Forelimb muscle (tissue), 1 donor: ENCODE measurements around the gene NANOGP8. TPM values are rescaled to one million over a fixed set of nuclear protein-coding genes. Genes with fewer than 3 reads are reported as not detected.
"Not testable (repeated sequence)": the region's sequence is repeated elsewhere in the genome, so short reads cannot be mapped to it uniquely, and the experiment has no call there.

Source experiments
- DNase-seq: peaks from one replicate; pipeline ENCODE4 v3.0.0-alpha.2; 2013; ENCODE audit warnings: low read depth
- polyA plus RNA-seq: library from polyadenylated mRNA; unstranded; fragments of 120-200 nt; gene quantifications from one replicate; pipeline ENCODE4 v1.2.1, GENCODE V29; 2013; ENCODE audit not compliant: insufficient read length

NANOGP8 gene, protein sequence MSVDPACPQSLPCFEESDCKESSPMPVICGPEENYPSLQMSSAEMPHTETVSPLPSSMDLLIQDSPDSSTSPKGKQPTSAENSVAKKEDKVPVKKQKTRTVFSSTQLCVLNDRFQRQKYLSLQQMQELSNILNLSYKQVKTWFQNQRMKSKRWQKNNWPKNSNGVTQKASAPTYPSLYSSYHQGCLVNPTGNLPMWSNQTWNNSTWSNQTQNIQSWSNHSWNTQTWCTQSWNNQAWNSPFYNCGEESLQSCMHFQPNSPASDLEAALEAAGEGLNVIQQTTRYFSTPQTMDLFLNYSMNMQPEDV
- 0.33 TPM for polyA plus RNA-seq

DNA sequence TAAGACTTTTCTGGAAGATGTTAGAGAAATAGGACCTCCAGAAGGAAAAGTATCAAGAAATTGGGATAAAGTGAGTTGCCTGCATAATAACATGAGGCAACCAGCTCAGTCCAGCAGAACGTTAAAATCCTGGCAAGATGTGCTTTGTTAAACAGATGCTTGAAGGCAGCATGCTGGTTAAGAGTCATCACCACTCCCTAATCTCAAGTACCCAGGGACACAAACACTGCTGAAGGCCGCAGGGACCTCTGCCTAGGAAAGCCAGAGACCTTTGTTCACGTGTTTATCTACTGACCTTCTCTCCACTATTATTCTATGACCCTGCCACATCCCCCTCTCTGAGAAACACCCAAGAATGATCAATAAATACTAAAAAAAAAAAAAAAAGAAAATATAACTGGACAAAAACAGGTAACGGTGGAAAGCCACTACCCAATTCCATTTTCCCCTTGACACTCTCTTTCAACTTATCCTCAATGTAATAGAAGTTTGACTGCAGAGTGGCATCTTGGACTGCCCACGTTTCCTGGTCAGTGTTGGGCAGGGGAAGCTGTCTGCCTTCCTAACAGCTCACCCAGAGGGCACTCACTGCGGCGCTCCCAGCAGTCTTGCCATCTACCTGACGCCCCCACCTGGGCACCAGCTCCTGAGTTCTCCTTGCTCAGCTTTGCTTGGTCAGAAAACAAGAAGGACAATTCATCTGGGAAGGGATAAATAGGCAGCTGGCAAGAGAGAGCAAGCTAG lies at the start of gene NANOGP8:
NANOGP8 (minus strand) TSS at position 120 of the 744 bp plus-strand sequence. CDS start 185 bp downstream, outside the sequence.
- not testable (repeated sequence) for DNase-seq

DNA sequence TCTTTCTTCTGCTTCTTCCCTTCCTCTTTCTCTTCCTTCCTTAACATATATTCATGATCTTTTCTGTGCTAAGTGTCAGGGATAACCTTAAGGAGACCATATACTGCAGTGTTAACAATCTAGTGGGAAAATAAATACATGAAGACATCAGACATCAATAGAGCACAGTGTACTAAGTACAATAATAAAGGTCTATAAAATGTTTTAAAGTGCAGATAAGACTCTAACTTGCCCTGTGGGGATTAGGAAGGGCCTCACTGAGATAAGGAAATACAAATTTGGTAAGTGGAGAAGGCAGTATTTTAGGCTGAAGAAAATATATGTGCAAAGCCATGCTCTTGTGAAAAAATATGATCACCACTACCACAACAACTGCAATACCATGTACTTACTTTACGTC lies 49.2 kb upstream of the NANOGP8 start:
- DNase-seq = no peak

DNA sequence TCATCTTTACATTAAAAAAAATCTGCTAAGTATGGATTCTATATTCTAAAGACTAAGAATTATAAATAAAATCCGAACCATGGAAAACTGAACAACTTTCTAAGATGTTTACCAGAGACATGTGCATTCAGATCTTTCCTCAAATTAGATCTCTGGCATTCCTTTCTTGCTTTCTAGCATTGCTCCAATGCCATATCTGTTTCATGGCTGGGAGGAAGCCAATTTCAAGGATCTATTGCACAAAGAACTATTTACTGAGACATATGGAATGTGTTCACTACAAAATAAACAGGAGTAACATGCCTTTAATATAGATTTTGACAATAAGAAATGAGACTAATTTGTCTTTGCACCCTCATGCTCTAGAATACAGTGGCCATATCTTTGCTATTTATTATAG lies 45.1 kb upstream of the NANOGP8 start:
- no peak for DNase-seq

DNA sequence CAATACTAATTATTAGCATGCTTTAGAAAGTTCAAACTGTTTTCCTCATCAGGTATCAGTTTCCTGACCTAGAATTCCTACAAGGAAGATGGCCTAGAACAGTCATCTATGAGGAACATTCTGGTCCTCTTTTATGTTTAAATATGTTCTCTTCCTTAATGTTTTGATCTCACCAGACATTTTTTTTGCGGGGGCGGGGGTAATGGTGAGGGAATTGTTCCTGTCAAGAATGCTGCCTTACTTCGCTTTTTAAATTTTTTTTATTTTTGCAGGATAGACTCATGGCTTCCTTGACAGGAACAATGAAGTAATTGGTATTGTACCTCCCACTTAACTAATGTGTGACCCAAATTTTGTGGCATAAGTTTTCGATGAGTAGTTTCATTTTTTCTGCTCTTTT lies 44.3 kb upstream of the NANOGP8 start:
- DNase-seq = no peak

DNA sequence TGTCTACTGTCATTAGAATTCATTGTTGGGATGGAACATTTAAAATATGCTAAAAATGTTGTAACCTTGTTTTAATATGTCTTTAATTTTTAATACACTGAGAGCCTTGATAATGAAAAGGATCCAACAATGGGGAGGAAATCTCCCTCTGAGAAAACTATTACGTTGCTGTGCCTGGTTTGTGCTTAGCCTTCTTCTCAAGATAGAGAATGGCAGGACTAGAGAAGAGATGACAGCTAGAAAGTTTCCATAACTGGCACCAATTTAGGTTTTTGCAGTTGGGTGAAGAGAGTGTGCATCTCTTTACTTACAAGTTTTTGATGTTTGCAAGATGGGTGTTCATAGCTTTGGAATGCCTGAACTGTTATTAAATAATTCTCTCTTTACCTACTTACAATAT lies 42.6 kb upstream of the NANOGP8 start:
- DNase-seq = no peak

DNA sequence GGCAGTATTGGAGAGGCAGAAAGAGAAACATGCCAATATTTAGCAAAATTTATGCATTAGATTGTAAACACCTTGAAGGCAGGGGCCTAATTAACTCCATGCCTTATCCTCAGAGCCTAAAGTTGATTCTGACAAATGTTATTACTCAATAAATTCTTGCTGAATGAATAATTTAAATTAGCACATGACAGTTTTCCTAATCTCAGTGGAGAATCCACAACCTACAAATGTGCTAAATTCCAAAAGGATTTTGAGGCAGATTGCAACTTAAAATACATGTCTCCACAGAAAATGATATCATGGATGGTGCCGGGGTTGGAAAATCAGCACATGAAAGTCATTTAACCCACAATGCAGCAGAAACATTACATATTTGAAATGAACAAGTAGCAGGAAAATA lies 41.1 kb upstream of the NANOGP8 start:
- DNase-seq = no peak

DNA sequence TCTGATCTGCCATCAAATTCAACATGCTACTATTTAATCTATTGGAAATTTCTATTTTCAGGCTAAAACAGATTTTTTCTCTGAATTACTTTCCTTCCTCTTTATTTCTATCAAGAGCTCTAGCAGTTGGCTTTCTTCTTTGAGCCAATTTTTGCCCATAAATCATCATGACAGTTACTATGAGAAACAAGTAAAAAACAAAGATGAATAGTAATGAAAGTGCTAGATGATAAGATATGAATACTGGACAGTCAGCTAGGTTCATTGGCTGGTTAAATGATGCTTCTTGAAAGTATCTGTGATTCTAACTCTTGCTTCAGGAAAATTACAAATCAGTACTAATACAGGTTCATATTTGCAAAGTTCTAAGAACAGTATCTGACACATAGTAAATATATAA lies 38.6 kb upstream of the NANOGP8 start:
- no peak for DNase-seq

DNA sequence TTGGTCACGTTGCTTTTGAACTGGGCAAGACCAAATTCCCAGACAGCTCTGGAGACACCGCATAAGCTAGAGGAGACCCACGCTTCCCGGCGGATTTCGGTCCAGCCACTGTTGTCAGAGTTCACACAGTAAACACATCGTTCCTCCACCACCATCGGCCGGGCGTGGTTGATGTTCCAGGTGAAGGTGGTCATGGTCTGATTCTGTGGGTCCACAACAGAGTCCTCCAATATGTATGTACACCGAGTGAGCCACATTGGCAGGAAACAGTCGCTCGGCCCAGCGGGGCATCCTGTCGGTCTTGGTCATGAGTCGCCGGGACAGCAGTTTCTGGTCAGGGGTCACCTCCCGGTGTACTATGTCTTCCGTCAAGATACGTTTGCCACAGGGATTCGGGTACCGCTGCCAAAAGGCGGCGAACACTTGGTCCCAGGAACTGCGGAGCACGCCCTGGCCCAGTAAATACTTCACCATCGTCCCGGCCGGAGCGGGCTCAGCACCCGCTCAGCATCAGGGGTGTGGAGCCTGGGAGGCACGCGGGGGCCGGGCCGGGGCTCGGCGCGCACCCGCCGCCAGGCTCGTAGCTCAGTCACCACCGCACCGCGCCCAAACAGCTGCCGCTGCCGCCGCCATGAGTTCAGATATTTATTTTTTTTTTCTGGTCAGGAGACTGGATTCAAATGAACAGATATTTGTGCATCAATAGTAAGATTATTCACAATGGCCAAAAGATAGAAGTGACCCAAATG lies 36.7 kb upstream of the NANOGP8 start:
- no peak for DNase-seq

DNA sequence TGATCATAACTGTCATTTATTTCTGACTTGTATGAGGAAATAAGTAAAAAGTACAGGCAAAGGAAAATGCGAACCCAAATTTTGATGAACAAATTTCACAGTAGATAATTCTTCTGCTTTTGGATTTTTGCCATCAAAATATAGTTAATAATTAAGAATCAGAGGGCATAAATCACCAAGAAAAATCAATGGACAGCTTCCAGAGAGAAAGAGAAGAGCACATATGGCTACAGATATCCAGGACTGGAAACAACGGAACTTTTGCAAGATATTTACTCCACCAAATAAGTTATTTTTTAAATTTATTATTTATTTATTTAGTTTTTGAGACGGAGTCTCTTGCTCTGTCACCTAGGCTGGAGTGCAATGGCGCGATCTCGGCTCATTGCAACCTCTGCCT lies 35.1 kb upstream of the NANOGP8 start:
- no peak for DNase-seq

DNA sequence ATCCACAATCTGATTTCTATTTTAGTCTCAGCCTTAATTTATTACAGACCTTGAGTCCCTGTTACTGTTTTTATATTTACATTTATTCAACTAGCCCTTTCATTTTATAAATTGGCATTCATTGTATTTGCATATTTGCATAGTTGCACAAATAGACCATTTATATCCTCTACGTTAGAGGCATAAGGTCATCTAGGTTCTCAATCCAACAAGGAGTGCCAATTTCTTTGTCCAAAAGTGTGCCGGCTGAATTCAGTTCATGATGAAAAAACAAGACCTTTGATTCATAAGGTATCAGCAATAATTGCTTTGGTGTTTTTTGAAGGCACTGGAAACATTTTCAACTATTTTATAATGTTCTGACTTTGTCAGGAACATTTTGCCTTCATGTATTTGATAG lies 33.9 kb upstream of the NANOGP8 start:
- no peak for DNase-seq

DNA sequence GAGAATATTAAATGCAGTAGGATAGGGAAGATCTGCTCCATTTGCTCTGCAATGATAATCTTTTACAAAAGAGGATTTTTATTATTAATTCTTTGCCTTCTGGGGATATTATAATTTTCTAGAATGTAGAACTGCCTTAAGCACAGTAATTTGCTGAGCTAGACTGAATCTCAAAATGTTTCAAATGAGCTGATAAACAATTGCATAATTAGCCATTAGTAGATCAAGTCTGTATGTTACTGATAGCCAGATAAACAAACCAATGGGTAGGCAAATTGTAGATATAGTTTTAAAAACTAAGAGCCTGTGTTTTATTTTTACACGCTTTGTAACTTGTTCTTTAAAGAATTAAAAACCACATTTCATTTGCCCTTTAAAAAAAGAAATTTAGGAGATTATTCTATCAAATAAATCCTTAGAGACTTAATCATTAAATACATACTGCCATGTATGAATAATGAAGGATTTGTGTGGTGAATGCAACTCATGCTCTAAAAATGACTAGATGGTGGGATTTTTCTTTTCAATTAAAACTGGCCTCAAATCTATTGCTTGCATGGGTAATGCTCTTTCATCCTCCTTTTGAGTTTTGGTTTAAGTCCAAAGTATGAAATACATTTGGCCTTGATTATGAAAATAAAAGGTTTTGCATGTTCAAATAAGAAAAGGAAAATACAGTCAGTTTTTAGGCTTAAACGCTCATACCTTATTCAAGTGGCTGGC lies 32.6 kb upstream of the NANOGP8 start:
- no peak for DNase-seq

DNA sequence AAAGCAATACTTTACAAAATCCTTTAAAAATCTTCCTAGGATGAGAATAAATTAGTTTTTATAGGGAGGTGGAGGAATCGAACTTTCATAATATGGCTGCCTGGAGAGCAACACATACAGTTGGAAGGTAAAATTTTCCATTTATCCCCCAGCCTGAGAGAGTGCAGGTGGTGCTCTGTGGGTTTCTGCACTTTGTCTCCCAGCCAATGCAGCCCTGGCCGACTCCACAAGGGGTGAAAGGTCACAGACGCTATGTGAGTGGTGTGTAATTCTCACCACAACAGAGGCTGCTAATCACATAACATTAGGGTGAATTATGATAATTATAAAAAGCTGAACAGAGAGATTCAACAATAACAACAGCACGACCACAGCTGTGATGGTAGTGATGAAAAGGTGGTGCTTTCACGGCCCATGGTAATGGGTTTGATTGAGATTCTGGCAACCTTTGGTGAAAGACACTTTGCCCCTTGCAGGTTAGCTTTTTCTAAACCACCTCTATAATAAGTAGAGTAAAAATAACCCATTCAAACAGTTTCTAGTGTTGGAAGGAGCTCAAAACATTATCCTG lies 30.1 kb upstream of the NANOGP8 start:
- no peak for DNase-seq

DNA sequence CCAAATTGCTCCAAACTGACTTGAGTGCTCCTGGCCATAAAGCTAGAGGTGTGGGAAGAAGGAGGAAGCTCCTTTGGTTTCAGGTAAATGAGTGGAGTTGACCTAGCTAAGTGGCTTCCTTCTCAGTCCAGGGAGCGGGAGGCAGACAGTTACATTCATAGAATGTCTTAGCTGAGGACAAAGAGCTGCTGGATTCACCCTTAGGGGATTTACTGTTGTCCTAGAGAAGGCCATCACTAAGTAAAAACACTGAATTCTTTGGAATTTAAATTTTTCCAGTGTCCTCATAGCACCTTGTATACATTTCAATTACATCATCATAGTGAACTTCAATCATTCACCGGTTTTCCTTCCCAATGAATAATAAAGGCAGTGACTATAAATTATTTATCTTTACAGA lies 27.3 kb upstream of the NANOGP8 start:
- no peak for DNase-seq

DNA sequence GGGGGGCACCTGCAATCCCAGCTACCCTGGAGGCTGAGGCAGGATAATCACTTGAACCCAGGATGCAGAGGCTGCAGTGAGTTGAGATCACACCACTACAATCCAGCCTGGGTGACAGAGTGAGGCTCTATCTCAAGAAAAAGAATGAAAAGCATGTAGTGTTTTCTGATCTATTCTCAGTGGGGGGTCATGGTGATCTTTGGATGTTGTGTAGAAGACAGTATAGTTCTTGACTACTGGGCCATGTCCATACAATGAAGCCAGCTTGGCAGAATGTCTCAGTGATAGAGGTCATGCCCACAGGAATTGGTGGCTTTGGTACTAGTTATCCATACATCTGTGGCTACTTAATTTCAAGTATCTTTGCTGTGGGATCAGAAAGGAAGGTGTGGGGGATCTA lies 26.8 kb upstream of the NANOGP8 start:
- DNase-seq = no peak

DNA sequence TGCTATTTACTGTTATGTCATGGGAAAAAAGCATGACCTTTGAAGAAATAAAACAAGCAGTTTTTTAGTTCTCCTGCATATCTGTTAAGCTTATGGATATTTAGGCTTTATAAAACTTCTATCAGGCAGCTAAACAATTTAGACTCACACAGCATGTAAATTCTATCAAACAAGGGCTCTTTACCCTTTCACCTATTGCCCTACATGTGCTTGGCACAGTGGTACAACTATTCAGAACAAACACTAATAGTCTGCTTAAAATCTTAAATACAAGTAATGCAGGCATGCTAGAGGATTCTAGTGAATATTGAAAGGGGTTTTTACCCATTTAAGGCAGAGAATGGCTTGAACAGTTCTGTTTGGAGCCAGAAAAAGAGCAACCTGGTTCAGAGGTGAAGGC lies 23.4 kb upstream of the NANOGP8 start:
- DNase-seq = no peak

DNA sequence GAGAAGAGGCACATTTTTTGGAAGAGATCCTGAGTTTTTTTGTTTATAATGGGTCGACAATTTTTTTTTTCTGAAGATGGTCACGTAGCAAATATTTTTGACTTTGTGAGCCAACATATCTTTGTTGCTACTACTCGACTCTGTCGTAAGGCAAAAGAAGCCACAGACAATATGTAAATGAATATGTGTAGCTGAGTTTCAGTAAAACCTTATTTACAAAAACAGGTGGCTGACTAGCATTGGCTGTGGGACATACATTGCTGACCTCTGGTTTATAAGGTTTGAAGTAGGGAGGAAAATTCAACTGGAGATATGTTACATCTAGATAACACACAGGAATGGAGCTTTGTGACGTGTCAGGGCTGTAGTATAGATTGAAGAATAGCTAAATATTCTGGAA lies 22.5 kb upstream of the NANOGP8 start:
- DNase-seq = no peak

DNA sequence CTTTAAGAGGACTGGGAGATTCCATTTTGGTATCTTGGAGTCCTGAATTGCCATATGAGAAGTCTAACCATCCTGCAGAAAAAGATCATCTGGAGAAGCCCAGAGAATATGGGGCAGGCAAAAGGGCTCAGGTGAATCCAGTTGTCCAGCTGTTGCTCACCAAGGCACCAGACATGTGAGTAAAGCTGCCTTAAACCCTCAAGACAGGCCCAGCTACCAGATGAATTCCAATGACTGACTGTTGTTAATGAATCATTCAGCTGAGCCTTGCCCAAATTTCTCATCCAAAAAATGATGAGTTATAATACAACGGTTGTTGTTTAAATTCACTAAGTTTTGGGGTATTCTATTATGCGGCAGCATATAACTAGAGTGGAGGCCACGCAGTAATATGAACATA lies 22.0 kb upstream of the NANOGP8 start:
- no peak for DNase-seq

DNA sequence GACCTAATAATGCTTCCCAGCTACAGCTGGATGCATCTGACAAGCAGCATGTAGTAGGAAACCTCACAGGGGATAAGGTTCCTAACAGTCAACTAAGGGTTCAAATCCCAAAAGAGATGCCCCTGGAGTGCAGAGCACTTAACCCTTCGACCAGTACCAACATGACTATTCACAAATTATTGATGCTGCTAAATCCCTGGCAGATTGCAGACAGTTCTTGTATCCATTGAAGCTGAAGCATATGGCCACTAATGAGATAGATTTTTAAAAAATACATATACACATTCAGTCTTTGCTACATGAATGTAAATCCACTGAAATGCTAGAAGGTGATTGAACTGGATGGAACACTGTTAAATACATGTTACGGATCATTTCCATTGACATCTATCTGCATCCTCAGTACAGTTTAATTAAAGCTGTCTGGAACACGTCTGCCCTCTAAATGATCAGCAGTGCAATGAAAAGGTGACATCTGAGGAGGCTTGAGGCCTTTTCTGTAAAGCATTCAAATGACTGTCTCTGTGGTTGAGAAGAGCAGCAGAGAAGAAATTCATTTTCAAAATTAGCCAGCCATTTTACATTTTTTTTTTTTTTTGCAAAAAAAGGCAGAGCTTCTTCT lies 19.5 kb upstream of the NANOGP8 start:
- no peak for DNase-seq

DNA sequence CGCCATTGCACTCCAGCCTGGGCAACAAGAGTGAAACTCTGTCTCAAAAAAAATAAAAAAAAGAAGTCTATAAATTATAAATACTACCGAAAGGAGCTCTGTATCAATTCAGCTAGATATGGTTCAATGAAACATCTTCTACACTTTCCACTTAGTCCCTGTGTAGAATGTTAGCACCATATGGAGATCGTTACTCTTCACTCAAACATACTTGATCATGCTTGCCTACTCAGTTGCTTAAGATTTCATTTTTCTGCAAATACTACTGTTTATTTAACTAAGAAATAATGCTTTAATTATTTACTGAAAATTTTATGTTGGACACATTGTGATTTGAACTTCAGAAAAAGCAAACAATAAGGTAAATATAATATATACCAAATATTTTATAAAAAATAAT lies 17.1 kb upstream of the NANOGP8 start:
- no peak for DNase-seq

DNA sequence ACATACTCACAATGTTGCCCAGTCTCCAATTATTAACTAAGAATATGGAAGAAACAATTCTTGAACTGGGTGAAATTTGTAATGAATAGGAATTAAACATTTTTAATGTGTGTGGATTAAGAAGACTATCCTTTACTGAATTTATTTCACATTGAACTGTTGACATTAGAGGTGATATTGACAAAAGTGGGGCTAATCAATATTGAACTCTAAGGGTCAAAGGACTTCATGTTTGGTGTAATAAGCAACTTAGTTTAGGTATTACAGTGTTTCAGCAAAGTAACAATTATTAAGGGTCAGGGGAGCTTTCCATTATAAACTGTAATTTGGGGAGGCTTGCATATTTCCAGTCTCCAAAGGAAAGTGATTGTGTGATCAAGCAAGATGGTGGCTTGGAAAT lies 16.2 kb upstream of the NANOGP8 start:
- DNase-seq = no peak

DNA sequence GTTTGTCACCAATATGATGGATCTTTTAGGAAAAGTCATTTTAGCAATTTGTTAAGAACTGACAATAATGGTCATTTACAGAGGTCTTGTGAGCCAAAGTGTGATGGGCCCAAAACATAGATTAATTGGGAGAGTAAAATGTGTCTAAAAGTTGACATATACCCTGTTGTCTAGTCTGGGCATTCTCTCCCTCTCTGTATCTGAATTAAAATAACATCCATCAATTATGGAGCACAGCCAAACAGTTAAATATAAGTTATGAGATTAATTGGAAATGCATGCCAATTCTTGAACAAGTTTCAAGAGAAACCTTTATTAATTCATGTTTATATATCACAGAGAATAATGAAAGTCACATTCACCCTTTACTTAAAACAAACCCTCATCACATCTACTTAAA lies 13.6 kb upstream of the NANOGP8 start:
- DNase-seq = no peak
